ENCODE results near the gene TCEANC.
"Not testable (repeated sequence)": the region's sequence is repeated elsewhere in the genome, so short reads cannot be mapped to it uniquely, and the experiment has no call there.

GRCh38 chrX:13669755-13670154 is 16.8 kb downstream of the TCEANC start:
- TF ChIP-seq BCL6B (tag by site-specific recombination; IDR thresholded peaks at IDR 0.05); ZNF146 (tag by site-specific recombination; IDR thresholded peaks at IDR 0.05); CTCF (tag by site-specific recombination; IDR thresholded peaks at IDR 0.05); ZNF76 (tag by site-specific recombination; IDR thresholded peaks at IDR 0.05; ENCODE audit: borderline replicate concordance, low read depth); ZNF513 (tag by site-specific recombination; IDR thresholded peaks at IDR 0.05); KLF17 (tag by site-specific recombination; IDR thresholded peaks at IDR 0.05); ZNF184 (tag by site-specific recombination; IDR thresholded peaks at IDR 0.05); PBX3 (CRISPR knock-in tag; IDR thresholded peaks at IDR 0.05); ZNF175 (tag by site-specific recombination; IDR thresholded peaks at IDR 0.05); ZNF791 (tag by site-specific recombination; IDR thresholded peaks at IDR 0.05): not testable (repeated sequence)
